ENCODE results near the gene DHRS9.

DNA sequence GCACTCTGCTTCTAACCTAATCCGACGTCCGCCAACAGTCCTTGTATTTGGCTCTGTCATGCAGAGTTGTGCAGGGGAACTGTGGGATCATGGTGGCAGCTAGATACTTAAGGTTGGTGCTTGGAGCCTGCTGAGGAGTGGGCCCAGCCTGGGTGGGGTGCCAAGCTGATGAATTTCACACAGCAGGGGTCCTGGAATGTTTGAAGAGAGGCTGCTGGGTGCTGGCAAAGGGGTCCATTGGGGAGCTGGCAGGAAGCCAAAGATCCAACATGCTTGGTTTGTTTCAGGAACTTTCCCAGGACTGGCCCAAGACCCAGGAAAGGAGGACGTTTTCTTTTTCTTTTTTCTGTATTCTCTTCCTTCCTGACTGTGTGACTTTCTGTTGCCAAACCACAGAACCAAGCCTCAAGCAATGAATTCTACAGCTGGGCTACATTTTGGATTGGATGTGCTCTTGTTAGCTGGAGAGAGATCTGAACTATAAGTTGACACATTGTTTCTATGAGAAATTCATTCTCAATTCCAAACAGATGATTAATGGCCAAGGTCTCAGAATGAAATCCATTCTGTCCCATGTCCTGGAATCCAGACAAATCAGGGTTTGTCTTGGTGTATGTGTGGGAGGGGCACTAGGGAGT lies 49.9 kb downstream of the DHRS9 start:
- TF ChIP-seq, protein P1, sequence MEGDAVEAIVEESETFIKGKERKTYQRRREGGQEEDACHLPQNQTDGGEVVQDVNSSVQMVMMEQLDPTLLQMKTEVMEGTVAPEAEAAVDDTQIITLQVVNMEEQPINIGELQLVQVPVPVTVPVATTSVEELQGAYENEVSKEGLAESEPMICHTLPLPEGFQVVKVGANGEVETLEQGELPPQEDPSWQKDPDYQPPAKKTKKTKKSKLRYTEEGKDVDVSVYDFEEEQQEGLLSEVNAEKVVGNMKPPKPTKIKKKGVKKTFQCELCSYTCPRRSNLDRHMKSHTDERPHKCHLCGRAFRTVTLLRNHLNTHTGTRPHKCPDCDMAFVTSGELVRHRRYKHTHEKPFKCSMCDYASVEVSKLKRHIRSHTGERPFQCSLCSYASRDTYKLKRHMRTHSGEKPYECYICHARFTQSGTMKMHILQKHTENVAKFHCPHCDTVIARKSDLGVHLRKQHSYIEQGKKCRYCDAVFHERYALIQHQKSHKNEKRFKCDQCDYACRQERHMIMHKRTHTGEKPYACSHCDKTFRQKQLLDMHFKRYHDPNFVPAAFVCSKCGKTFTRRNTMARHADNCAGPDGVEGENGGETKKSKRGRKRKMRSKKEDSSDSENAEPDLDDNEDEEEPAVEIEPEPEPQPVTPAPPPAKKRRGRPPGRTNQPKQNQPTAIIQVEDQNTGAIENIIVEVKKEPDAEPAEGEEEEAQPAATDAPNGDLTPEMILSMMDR (IDR thresholded peaks at IDR 0.05): no peak
- TF ChIP-seq SIN3A (IDR thresholded peaks at IDR 0.05; ENCODE audit: borderline replicate concordance, insufficient read depth, low read depth, low read length): no peak
